NCI-H345 (cell line): Measurements from ENCODE around the gene PSME4.
"Not testable (repeated sequence)": the region's sequence is repeated elsewhere in the genome, so short reads cannot be mapped to it uniquely, and the experiment has no call there.

Experiments
- DNase-seq: peaks from one replicate; lab custom pipeline; 2025; lab: John Stamatoyannopoulos, UW

PSME4 gene

DNA sequence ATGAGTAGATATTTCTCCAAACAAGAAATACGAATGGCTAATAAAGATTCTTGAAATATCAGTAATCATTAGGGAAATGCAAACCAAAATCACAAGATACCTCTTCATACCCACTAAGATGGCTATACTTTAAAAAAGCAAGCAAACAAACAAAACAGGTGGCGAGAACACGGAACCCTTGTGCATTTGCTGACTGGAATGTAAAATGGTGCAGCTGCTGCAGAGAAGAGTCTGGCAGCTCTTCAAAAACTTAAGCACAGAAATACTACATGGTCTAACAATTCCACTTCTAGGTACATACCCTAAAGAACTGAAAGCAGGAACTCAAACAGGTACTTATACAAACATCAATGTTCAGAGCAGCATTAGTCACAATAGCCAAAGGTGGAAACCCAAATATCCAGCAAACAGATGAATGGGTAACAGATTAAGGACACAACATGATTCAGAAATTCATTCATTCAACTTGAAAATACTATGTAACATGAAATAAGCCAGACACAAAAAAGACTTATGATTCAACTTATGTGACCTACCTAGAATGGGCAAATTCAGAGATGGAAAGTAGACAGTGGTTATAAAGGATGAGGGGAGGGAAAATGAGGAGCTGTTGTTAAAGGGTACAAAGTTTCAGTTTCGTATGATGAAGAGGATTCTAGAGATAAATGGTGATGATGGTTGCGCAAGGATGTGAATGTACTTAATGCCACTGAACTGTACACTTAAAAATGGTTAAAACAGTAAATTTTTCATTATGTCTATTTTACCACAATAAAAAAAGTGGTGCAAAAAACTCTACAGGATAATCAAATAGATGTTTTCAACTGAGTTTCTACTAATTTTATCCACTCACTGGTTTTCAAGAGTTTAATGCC is 84.2 kb downstream of the PSME4 start:
- DNase-seq, result no peak

DNA sequence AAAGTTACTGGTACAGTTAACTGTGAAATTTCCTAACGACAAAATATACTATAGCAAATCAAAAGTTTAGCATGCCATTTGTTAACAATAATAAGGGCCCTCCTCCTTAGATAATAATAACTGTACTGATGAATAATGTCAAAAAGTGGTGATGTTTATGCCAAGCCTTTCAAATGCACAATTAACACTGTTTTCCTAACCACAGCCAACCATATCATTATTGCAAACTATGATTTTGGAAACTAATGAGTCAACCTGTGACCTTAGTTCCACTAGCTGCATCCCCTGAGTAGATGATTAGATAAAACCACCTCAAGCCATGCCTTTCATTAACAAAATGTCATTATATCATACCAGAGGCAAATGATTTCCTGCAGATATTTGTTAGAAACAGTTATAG is 85.9 kb downstream of the PSME4 start:
- no peak for DNase-seq

- no peak for DNase-seq
Measured at GRCh38 chr2:53881986-53882385, 88.8 kb downstream of the PSME4 start.

GRCh38 chr2:53881360-53881759 is 89.4 kb downstream of the PSME4 start:
- DNase-seq, result no peak

DNA sequence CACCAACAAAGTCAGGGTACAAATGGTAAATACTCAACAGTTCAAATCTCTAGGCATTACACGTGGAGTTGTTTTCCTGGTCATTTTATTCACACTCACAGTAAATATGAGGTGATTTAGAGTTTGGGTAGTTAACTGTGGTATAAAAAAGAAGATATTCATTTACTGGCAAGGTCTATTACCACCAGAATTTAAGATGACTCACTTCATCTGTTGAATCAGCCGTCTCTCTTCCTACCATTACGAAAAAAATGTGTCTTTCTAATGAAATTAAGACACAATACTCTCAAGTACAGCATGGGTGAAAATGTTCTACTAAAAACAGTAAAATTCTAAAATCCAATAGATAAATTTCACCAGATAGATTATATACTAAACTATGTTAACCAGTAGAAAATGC is 90.0 kb downstream of the PSME4 start:
- DNase-seq, result no peak

DNA sequence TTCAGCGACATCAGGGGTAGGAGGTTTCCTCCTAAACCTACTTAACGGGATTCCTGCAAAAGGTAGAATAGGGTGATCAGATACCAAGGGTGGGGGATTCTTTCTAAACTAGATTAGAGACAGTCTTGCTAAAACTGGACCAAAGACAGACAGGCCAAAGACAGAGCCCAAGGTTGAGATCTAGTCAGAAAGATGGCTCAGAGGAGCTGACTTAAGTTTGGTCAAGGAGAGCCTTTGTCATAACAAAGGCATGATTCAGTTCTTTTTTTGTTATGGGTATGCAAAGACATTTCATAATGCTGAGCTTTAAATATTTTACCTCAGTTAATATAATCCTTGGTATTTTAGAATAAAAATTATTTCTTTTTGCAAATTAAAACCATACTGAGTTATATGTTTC is 93.2 kb downstream of the PSME4 start:
- DNase-seq, result no peak

GRCh38 chr2:53877112-53877511 is 93.7 kb downstream of the PSME4 start:
- DNase-seq, result no peak

GRCh38 chr2:53874401-53874950 is 96.3 kb downstream of the PSME4 start:
- DNase-seq, result no peak

DNA sequence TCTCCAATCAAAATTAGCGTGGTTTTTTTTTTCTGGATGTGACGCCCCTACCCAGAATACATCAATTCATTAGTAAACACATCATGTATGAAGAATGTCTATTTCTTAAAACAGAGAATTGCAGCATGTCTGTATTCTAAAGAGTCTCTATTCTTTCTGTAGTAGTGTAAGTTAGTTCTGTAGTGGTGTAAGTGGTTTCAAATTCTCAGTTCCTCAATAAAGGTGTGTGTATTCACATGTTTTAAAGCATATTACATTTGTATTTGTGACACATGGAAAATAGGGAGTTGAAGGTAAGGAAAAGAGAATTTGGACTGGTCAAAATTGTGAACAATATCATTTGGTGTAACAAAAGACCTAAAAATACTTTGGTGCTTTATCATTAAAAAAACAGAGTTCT is 103.0 kb downstream of the PSME4 start:
- no peak for DNase-seq

- no peak for DNase-seq
Measured at GRCh38 chr2:53867169-53867568, 103.6 kb downstream of the PSME4 start.

- DNase-seq, result no peak
Measured at GRCh38 chr2:53865962-53866361, 104.8 kb downstream of the PSME4 start.

DNA sequence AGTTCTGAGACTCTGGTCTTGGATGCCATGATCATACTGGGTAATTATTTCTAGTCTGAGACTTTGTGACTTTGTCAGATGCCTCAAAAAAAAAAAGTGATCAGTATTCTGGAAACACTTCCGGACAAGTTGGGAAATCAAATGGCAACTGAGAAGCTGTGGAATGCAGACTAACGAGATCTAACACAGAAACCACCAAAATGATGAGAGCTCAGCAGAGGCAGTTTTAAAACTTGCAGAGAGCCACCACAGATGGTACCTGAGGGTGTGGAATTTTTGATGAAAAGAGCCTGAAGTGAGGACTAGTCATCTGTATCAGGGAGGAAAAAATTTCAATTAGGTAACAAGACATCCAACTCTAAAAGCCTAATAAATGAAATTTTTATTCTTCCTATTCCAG is 105.5 kb downstream of the PSME4 start:
- DNase-seq, result no peak

DNA sequence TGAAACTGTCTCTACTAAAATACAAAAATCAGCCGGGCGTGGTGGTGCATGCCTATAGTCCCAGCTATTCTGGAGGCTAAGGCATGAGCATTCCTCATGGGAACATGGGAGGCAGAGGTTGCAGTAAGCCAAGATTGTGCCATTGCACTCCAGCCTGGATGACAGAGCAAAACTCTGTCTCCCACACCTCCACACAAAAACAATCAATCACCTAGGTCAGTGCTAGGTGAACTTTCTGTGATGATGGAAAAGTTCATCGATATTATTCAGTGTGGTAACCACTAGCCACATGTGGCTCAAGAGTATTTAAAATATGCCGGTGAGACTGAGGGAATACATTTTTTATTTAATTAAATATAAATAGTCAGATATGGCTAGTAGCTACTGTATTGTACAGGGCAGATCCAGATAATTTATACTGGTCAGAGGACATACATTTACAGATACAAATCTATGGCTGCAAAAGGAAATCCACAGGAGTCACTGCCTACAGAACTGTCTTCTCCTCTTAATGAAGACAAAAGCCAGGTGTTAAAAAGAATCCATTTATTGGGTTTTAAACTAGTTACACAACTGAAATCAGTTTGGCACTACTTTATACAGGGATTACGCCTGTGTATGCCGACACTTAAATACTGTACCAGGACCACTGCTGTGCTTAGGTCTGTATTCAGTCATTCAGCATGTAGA is 107.1 kb downstream of the PSME4 start:
- DNase-seq, result no peak

DNA sequence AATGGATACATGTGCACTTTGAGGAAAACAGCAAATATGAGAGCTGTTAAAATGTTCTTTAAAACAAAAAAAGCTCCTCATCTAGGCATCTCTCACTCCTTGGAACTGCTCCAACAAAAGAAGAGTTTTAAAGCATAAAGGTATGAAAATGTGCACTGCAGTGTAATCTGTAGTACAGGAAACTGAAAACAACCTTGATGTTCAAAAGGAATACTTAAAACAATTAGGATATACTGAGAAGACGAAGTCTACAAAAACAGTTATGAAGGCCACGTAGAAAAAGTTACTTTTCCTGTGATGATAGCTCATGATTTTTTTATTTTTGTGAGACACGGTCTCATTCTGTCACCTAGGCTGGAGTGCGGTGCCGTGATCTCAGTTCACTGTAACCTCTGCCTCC is 109.0 kb downstream of the PSME4 start:
- DNase-seq, result no peak

- no peak for DNase-seq
Measured at GRCh38 chr2:53859206-53860181, 111.3 kb downstream of the PSME4 start, which contains the start of gene GPR75. GPR75 (minus strand) TSS chr2:53859967; CDS start chr2:53854756, 5,211 bp downstream.

DNA sequence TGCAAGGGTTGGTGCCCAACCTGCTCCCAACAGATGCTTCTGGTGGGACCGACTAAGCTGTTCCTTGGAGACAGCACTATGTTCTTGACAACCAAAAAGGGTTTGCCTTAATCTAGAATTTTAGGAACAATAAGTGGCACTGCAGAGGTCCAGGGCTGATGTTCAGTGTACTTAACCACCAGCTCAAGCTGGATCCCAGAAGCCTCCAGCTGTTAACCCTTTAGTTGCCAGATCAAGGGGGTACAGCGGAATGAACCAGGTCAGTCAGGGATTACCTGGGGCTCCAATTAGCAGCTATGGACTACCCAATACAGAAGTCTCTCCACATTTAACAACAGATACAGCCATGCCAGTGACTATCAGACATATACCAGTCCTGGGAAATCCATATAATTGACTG is 114.5 kb downstream of the PSME4 start:
- no peak for DNase-seq

- DNase-seq, result no peak
Measured at GRCh38 chr2:53854678-53855077, 116.1 kb downstream of the PSME4 start.

DNA sequence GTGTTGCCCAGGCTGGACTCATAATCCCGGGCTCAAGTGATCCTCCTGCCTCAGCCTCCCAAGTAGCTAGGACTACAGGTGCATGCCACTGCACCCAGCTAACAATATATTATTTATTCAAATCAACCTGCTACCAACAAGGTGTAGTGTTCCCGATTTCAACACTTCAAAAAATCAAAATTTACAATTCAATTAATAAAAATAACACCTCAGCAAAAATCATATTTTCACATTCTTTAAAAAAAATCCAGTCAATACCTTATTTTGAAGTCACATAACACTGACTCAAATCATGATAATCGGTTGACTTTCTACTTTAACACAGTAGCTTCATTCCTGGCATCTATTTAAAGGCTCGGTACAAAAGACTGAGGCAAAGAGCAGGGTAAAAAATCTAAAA is 118.3 kb downstream of the PSME4 start:
- DNase-seq, result no peak

DNA sequence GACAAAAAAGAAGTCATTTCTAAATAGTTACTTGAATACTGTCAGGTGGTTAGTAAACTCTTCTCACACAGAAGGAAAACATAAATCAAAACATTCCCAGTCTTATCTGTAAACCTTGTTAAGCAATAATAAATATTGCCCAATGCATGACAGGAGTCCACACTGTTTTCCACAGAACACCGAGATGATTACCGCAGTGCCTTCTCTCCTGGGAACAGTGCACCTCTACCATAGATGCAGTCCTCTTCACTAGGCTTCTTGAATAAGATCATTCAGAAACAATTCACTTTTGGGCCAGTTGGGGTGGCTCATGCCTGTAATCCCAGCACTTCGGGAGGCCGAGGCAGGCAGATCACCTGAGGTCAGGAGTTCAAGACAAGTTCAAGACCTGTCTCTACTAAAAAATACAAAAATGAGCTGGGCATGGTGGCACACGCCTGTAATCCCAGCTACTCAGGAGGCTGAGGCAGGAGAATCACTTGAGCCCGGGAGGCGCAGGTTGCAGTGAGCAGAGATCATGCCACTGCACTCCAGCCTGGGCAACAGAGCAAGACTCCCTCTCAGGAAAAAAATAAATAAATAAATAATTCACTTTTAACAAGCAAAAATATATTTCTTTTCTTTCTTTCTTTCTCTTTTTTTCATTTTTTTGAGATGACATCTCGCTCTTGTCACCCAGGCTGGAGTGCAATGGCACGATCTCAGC is 119.6 kb downstream of the PSME4 start:
- DNase-seq, result not testable (repeated sequence)

GRCh38 chr2:53848062-53848461 is 122.7 kb downstream of the PSME4 start:
- no peak for DNase-seq

GRCh38 chr2:53843595-53843994 is 127.2 kb downstream of the PSME4 start:
- no peak for DNase-seq
